Upper lobe of left lung (tissue), 4 donors: ENCODE measurements around the gene TPPP.

Experiments
- CTCF ChIP-seq, 6 experiments: fragments of 450-650 bp in 4 of 6; fragments of 200-600 bp in 2 of 6; sonication (generic) in 2 of 6; IDR thresholded peaks; one replicate each; pipeline ENCODE4 v1.5.1; 2016 to 2019; ENCODE audit warnings: antibody characterized with exemption in 6 of 6
- EP300 ChIP-seq, 4 donors: sonication (generic); formaldehyde crosslinking; IDR thresholded peaks; one replicate each; pipeline ENCODE4 v1.5.1; 2017; ENCODE audit warnings: antibody characterized with exemption in 4 of 4, control low read depth in 2 of 4
- POLR2AphosphoS5 ChIP-seq, 2 donors: sonication (generic); formaldehyde crosslinking; IDR thresholded peaks; one replicate each; pipeline ENCODE4 v1.5.1; 2017; ENCODE audit warnings: antibody characterized with exemption in 2 of 2

- TF ChIP-seq CTCF (IDR thresholded peaks at IDR 0.05), result no peak
- no peak for TF ChIP-seq EP300 (IDR thresholded peaks at IDR 0.05)
- no peak for TF ChIP-seq POLR2AphosphoS5 (IDR thresholded peaks at IDR 0.05)
Observed at GRCh38 chr5:676699-677076, 16.5 kb downstream of the TPPP start.
